Fibroblast of skin of left quadriceps (primary cell): ENCODE results near the gene BTBD19.
A peak's percentile ranks its signal among the peaks of the same experiment; 100 is the strongest.
"Not testable (repeated sequence)": the region's sequence is repeated elsewhere in the genome, so short reads cannot be mapped to it uniquely, and the experiment has no call there.

Experiments used
- DNase-seq, 2 experiments: peaks; one replicate each; pipeline ENCODE4 v3.0.0-alpha.2; 2013; ENCODE audit warnings: low read depth in 2 of 2

BTBD19 gene

GRCh38 chr1:44808063-44808937 is at the start of gene BTBD19:
Gene BTBD19 (plus strand): TSS chr1:44808523. CDS start chr1:44808821, 298 bp downstream.
- DNase-seq, result peak; percentile 68 to 69

- DNase-seq, result no peak
Observed at GRCh38 chr1:44759077-44759476, 49.2 kb upstream of the BTBD19 start.

DNA sequence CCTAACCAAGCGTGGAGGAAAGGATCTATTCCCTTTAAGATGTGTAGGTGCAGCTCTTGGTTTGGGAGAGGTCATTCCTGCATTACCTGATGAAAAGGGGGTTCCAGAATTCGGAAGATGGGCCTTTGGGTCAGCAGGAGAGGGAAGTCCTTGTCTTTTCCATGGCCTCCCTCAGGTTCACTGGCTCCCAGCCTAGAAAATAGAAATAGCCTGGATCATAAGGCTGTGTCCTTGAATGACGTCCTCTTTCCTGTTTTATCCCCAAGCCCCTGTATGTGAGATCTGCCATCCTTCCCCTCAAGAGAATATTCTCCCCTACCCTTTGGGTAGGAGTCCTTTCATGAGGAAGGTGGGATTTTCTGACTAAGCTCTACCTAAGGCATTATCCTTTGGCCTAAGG is 47.4 kb upstream of the BTBD19 start:
- DNase-seq, result no peak

DNA sequence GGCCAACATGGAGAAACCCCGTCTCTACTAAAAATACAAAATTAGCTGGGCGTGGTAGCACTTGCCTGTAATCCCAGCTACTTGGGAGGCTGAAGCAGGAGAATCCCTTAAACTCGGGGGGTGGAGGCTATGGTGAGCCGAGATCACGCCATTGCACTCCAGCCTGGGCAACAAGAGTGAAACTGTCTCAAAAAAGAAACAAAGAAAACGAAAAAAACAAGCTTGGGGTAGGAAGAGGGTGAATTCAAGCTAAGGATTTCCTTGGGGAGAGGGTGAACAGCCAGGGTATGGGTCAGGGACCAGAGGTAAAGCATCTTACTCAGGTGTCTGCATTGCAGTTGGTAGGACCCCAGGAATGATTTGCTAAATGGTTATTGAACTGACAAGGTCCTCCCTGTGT is 41.9 kb upstream of the BTBD19 start:
- DNase-seq, result not testable (repeated sequence)

DNA sequence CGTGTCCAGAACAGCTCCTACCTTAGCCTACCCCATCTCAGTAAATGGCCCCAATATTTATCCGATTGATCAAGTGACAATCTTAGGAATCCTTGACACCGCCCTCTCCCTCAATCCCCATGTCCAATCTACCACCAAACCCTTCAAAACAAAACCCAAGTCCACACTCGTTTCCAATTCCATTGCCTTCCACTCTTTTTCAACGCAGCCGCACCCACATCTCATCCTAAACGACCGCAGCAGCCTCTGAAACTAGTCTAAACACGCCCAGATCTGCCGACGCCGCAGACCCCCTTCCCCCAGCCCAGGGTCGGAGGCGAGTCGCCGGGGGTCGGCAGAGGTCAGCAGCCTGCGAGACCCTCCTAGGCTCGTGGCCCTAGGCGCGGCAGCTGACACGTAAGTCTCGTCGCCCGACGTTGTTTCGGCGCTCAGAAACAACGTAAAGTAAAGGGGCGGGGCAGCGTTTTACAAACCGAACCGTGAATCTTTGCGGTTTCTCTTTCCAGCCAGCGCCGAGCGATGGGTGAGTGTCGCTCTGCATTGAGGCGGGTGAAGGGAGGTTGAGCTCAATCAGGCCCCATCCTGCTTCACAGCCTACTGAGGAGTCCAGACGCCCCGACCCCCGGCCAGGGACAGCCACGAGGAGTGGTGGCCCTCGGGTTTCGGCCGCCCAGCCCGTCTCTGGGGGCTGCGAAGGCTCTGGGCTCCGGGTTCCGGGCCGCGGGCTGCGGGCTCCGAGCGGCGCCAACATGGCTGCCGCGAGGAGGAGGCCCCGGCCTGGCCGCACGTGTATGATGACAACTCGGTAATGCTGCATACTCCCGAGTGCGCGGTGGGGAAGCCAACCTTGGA is 33.0 kb upstream of the BTBD19 start, which contains the start of gene RPS8:
Gene RPS8 (plus strand): TSS at position 463 of the 852 bp plus-strand sequence. CDS start 57 bp downstream, at position 520.
- DNase-seq, result peak; percentile 83 to 89

GRCh38 chr1:44775930-44776729 is 32.2 kb upstream of the BTBD19 start:
- DNase-seq, result no peak

DNA sequence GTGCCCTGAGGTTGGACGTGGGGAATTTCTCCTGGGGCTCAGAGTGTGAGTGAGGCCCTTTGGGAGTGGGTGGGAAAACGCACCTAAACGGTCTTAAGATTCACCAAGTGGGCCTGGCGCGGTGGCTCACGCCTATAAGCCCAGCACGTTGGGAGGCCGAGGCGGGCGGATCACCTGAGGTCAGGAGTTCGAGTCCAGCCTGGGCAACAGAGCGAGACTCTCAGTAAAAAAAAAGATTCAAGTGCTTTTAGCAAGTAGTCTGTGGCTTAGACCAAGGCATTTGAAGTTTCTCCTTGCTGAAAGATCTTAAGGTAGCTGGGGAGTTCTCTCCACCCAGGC is 31.6 kb upstream of the BTBD19 start:
- DNase-seq, result no peak

GRCh38 chr1:44777547-44777946 is 30.8 kb upstream of the BTBD19 start:
- no peak for DNase-seq

DNA sequence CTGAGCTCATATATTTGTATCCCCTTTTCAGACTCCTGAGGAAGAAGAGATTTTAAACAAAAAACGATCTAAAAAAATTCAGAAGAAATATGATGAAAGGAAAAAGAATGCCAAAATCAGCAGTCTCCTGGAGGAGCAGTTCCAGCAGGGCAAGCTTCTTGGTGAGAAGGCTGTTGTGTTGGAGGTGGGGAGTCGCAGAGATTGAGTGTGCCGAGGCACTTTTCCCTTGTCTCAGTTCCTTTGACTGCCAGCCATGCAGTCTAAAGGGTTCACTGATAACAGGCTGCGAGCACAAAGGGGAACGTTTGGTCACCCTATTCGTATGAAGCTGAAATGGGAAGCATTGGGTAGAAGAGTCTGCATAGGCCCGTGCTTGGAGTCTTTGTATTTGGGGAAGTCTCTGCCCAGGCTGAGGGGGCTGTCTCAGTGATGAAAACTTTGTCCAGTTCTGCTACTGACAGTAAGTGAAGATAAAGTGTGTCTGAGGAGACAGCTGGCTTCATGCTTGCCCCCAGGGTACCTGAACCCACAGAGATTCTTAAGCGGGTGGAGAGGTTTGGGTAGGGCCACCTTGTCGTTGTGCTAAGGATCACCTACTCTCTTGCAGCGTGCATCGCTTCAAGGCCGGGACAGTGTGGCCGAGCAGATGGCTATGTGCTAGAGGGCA is 30.2 kb upstream of the BTBD19 start:
- DNase-seq, result no peak

DNA sequence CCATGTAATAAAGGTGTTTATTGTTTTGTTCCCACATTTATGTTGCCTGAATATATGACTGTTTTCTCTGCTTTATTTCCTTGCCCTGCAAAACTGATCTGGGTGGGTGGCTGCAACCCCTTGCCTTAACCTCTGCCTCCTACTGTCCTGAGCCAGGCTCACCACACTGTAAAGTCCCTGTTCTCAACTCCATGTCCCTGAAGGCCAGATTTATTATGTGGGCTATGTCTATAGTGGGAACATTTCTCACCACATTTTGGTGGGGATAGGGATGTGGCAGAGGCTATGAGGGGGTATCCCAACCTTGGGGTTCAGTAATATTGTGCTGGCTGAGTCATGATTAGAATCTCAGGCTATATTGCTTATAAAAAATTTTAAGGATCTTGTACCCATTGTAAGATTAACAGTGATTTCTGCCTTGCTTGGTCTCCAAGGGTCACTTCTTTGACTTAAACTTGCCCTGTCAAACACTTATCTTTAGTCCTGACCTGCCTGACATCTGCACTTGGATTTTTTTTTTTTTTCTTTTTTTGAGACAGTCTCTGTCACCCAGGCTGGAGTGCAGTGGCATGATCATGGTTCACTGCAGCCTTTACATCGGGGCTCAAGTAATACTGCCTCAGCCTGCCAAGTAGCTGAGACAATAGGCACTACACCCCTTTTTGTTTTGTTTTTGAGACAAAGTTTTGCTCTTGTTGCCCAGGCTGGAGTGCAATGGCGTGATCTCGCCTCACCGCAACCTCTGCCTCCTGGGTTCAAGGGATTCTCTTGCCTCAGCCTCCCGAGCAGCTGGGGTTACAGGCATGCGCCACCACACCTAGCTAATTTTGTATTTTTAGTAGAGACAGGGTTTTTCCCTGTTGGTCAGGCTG is 29.4 kb upstream of the BTBD19 start:
- no peak for DNase-seq

- DNase-seq, result no peak
Observed at GRCh38 chr1:44780583-44781121, 27.7 kb upstream of the BTBD19 start.

- DNase-seq, result no peak
Observed at GRCh38 chr1:44783697-44784093, 24.6 kb upstream of the BTBD19 start.

- DNase-seq, result no peak
Observed at GRCh38 chr1:44784094-44785028, 24.0 kb upstream of the BTBD19 start.

GRCh38 chr1:44785029-44785380 is 23.3 kb upstream of the BTBD19 start:
- no peak for DNase-seq

GRCh38 chr1:44785501-44786137 is 22.7 kb upstream of the BTBD19 start:
- no peak for DNase-seq

DNA sequence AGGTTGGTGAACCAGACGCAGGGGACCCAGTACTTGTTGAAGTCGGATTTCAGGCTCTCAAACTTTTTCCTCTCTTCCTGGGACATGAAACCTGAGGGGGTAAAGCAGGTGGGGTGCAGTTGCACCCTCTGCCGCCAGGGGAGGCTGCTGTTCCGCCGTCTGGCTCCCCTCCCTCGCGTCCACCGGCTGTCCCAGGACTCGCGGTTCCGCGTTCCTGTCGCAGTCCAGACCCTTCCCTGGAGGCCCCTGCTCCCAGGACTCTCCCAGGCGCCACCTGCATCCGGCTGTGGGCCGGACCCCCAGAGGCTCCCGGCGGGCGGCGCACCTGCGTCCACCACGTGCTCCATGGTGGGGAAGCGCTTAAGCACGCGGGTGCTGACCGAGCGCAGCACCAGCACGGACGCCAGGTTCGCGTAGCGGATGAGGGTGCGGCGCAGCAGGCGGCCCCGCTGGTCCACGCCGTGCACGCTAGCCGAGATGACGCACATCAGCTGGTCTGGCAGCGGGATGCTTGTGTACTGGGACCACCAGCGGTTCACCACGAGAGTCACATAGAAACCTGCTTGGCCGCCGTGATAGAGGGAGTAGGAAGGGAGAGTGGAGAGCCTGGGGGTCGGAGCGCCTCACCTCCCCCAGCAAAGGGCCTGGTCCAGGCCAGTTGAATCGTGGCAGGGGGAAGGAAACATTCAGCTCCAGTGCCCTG is 22.0 kb upstream of the BTBD19 start:
- no peak for DNase-seq

- DNase-seq, result no peak
Observed at GRCh38 chr1:44786841-44787426, 21.4 kb upstream of the BTBD19 start.

DNA sequence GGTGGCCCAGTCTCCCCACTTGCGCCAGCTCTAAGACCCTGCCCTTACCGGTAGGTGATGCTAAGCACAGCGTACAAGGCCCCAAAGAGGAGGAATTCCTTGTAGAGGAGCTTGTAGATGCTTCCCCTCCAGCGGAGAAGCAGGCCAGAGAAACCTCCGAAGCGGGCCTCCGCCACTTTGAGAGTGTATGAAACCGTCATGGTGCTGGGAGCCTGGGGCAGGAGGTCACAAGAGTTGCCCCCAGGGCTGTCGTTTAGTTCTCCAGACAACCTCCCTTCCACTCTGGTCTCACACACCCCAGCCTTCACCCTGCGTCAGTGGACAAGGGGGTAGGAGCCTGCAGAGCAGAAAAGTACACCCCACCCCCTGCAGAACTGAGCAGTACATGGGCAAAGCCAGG is 20.8 kb upstream of the BTBD19 start:
- DNase-seq, result no peak
